Astrocyte (in vitro differentiated cells and primary cell): ENCODE data around the gene WDR1. TPM values are rescaled to one million over a fixed set of nuclear protein-coding genes. Genes with fewer than 3 reads are reported as not detected.

Experiments
- DNase-seq: peaks from one replicate; pipeline ENCODE4 v3.0.0-alpha.2; 2010; ENCODE audit warnings: low read depth
- FAIRE-seq: peaks from 2 replicates; lab custom pipeline; 2011; peaks lifted over from hg19 to GRCh38; lab: Jason Lieb, UNC
- H2AFZ ChIP-seq: 2 replicates; pipeline ENCODE4 v1.6.0; 2012; ENCODE audit warnings: low read depth, low read length, inconsistent platforms
- H3K27ac ChIP-seq: 2 replicates; pipeline ENCODE4 v1.5.1; 2011; ENCODE audit warnings: low read depth, low read length, inconsistent platforms
- H3K27me3 ChIP-seq: 2 replicates; pipeline ENCODE4 v1.6.0; 2011; ENCODE audit warnings: low read length, inconsistent platforms; ENCODE audit not compliant: insufficient read depth
- H3K36me3 ChIP-seq: 2 replicates; pipeline ENCODE4 v1.5.1; 2011; ENCODE audit warnings: low read length, inconsistent platforms; ENCODE audit not compliant: insufficient read depth
- H3K4me1 ChIP-seq: 2 replicates; pipeline ENCODE4 v1.5.1; 2011; ENCODE audit warnings: low read length, inconsistent platforms; ENCODE audit not compliant: insufficient read depth
- H3K4me2 ChIP-seq: 2 replicates; pipeline ENCODE4 v1.6.0; 2012; ENCODE audit warnings: low read length, inconsistent platforms
- H3K4me3 ChIP-seq: 2 replicates; pipeline ENCODE4 v1.5.1; 2011; ENCODE audit warnings: low read depth, mild to moderate bottlenecking, low read length, inconsistent platforms; ENCODE audit not compliant: insufficient read depth
- H3K79me2 ChIP-seq: 2 replicates; pipeline ENCODE4 v1.6.0; 2012; ENCODE audit warnings: mild to moderate bottlenecking, low read length, inconsistent platforms; ENCODE audit not compliant: insufficient read depth
- H3K9ac ChIP-seq: 2 replicates; pipeline ENCODE4 v1.6.0; 2012; ENCODE audit warnings: mild to moderate bottlenecking, low read length, inconsistent platforms
- H3K9me3 ChIP-seq: 2 replicates; pipeline ENCODE4 v1.5.1; 2012; ENCODE audit warnings: low read depth, mild to moderate bottlenecking, low read length, inconsistent platforms; ENCODE audit not compliant: insufficient read depth
- H4K20me1 ChIP-seq: 2 replicates; pipeline ENCODE4 v1.6.0; 2012; ENCODE audit warnings: low read length, inconsistent platforms; ENCODE audit not compliant: insufficient read depth
- H3K27ac Mint-ChIP-seq: one replicate; pipeline ENCODE4 v1.8.0; 2021; ENCODE audit warnings: mild to moderate bottlenecking, mixed read lengths; ENCODE audit not compliant: unreplicated experiment
- H3K27me3 Mint-ChIP-seq: one replicate; pipeline ENCODE4 v1.8.0; 2021; ENCODE audit warnings: low read depth, mixed read lengths; ENCODE audit not compliant: unreplicated experiment
- H3K36me3 Mint-ChIP-seq: one replicate; pipeline ENCODE4 v1.8.0; 2021; ENCODE audit warnings: low read depth, mixed read lengths; ENCODE audit not compliant: unreplicated experiment
- H3K4me1 Mint-ChIP-seq: one replicate; pipeline ENCODE4 v1.8.0; 2021; ENCODE audit warnings: low read depth, mixed read lengths; ENCODE audit not compliant: unreplicated experiment
- H3K4me3 Mint-ChIP-seq: one replicate; pipeline ENCODE4 v1.8.0; 2021; ENCODE audit warnings: mild to moderate bottlenecking, moderate library complexity, mixed read lengths; ENCODE audit not compliant: unreplicated experiment
- H3K9me3 Mint-ChIP-seq: one replicate; pipeline ENCODE4 v1.8.0; 2021; ENCODE audit warnings: mild to moderate bottlenecking, mixed read lengths; ENCODE audit not compliant: unreplicated experiment
- CTCF ChIP-seq: IDR thresholded peaks from 2 replicates; pipeline ENCODE4 v1.5.1; 2011; ENCODE audit warnings: low read depth, mild to moderate bottlenecking, inconsistent platforms, low read length, moderate library complexity; ENCODE audit not compliant: insufficient read depth
- EZH2 ChIP-seq: IDR thresholded peaks from 2 replicates; pipeline ENCODE4 v1.6.1; 2012; ENCODE audit warnings: mild to moderate bottlenecking, low read length, inconsistent platforms; ENCODE audit not compliant: insufficient read depth
- total RNA-seq: library from RNA; stranded (reverse); gene quantifications from 2 replicates; pipeline ENCODE4 v1.2.1, GENCODE V29; 2021

WDR1 gene
- total RNA-seq, 1 donor from 2014 or later, result 620 TPM

DNA sequence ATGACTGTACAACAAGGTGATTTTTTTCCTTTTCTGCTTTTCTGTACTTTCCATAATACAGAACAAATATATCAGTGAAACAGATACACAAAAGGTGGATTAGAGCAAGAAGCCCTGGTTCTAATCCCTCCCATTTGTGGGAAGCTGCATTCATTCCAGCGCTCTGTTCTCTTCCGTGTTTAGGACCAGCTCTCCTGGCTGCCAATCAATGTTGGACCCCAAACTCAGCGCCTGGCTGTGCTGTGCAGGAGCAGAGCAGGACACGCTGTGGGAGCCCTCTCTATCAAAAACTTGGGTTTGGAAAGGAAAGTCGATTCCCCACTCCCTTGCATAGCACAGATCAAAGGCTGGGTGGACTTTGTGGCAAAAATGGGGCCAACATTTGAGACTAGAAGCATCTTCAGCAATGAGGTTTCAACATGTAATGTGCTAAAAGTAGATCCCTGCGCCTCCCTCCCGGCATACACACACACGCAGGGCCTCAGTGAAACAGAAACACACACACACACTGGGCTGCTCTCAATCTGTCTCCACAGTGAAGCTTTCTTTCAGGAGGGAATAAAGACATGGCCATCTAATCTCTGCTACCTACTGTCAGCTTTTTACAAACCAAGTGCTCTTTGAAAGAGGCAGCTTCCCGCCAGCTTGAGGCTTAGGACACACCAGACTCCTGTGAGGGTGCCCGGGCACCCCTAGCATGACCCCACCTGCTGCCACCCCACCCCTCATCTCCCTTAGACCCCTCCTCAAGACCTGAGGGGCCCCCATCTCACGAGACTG lies 12.2 kb downstream of the WDR1 start:
- peaks cover 98% of the 10 kb centered on the region for H4K20me1 ChIP-seq
- peak overlapping the region; percentile 77 for H3K27ac Mint-ChIP-seq

GRCh38 chr4:10102474-10103332 lies 13.9 kb downstream of the WDR1 start:
- FAIRE-seq (no peak), DNase-seq (no peak)
- TF ChIP-seq EZH2 (no peak), CTCF (no peak)
- Mint-ChIP-seq H3K4me3 (peak overlapping the region; percentile 47), H3K9me3 (no peaks in the 10 kb centered on the region), H3K36me3 (peaks cover 32% of the 10 kb centered on the region), H3K27me3 (no peaks in the 10 kb centered on the region), H3K27ac (peak overlapping the region; percentile 41), H3K4me1 (peaks cover 76% of the 10 kb centered on the region)
- H3K4me1 ChIP-seq, result peaks cover 78% of the 10 kb centered on the region
- H3K27me3 ChIP-seq, result no peaks in the 10 kb centered on the region
- peaks cover 99% of the 10 kb centered on the region for H3K79me2 ChIP-seq
- peaks cover 96% of the 10 kb centered on the region for H4K20me1 ChIP-seq
- no peak overlapping the region for H2AFZ ChIP-seq
- H3K36me3 ChIP-seq, result peaks cover 51% of the 10 kb centered on the region
- H3K4me2 ChIP-seq, result peak overlapping the region; percentile 50
- no peaks in the 10 kb centered on the region for H3K9me3 ChIP-seq
- peak overlapping the region; percentile 3 for H3K9ac ChIP-seq
- no peak overlapping the region for H3K4me3 ChIP-seq
- H3K27ac ChIP-seq, result peak overlapping the region; percentile 31

More for the DNA sequence above, 12.2 kb downstream of the WDR1 start:
- Histone ChIP-seq H2AFZ (no peak overlapping the region), H3K9ac (peak overlapping the region; percentile 55), H3K79me2 (peaks cover 100% of the 10 kb centered on the region), H3K4me2 (peak overlapping the region; percentile 98), H3K36me3 (peaks cover 48% of the 10 kb centered on the region), H3K9me3 (no peaks in the 10 kb centered on the region), H3K4me3 (peak overlapping the region; percentile 26), H3K27ac (peak overlapping the region; percentile 51), H3K4me1 (peaks cover 79% of the 10 kb centered on the region), H3K27me3 (no peaks in the 10 kb centered on the region)
- FAIRE-seq (peak; percentile 13), DNase-seq (no peak)
- peaks cover 32% of the 10 kb centered on the region for H3K36me3 Mint-ChIP-seq
- no peaks in the 10 kb centered on the region for H3K9me3 Mint-ChIP-seq
- H3K27me3 Mint-ChIP-seq, result no peaks in the 10 kb centered on the region
- no peak for TF ChIP-seq CTCF
- TF ChIP-seq EZH2, result no peak
- peaks cover 78% of the 10 kb centered on the region for H3K4me1 Mint-ChIP-seq
- peak overlapping the region; percentile 16 for H3K4me3 Mint-ChIP-seq
